ENCODE data around the gene TCF12.
A peak's percentile ranks its signal among the peaks of the same experiment; 100 is the strongest.

TCF12 gene

DNA sequence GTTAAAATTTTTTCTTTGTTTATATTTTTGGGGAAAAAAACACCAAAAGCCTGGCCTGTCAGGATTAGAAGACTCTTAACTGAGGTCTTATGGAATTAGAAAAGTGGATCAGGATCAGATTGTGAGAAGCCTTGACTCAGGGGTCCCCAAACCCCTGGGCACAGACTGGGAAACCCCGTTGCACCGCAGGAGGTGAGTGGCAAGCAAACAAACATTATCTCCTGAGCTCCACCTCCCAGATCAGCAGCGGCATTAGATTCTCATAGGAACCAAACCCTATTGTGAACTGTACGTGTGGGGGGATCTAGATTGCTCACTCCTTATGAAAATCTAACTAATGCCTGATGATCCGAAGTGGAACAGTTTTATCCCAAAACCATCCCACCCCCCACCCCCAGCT is 117.2 kb downstream of the TCF12 start:
- in situ Hi-C loops (cut with HindIII; ENCODE audit: low sequenced_read_pairs), result no loop called here
- TF ChIP-seq, protein P1, sequence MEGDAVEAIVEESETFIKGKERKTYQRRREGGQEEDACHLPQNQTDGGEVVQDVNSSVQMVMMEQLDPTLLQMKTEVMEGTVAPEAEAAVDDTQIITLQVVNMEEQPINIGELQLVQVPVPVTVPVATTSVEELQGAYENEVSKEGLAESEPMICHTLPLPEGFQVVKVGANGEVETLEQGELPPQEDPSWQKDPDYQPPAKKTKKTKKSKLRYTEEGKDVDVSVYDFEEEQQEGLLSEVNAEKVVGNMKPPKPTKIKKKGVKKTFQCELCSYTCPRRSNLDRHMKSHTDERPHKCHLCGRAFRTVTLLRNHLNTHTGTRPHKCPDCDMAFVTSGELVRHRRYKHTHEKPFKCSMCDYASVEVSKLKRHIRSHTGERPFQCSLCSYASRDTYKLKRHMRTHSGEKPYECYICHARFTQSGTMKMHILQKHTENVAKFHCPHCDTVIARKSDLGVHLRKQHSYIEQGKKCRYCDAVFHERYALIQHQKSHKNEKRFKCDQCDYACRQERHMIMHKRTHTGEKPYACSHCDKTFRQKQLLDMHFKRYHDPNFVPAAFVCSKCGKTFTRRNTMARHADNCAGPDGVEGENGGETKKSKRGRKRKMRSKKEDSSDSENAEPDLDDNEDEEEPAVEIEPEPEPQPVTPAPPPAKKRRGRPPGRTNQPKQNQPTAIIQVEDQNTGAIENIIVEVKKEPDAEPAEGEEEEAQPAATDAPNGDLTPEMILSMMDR (IDR thresholded peaks at IDR 0.05; ENCODE audit: low read depth, low read length, missing control alignments), result no peak
- H3K4me3 ChIP-seq (ENCODE audit: low read depth, low read length), result no peak overlapping the region
- DNase-seq (ENCODE audit: low read depth), result no peak

DNA sequence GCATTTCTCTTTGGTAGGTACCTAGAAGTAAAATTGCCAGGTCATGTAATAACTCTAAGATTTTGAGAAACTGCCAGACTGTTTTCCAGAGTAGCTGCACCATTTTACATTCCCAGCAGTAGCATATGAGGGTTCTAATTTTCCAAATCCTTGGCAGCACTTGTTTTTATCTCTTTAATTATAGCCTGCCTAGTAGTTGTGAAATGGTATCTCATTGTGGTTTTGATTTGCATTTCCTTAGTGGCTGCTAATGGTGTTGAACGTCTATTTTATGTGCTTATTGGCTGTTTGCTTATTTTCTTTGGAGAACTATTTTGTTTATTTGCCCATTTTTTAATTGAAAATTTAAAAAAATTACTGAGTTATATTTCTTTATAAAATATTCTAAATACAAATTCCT is 117.9 kb downstream of the TCF12 start:
- no peak overlapping the region for H3K4me3 ChIP-seq (ENCODE audit: low read depth, low read length)
- TF ChIP-seq, protein P1 (IDR thresholded peaks at IDR 0.05; ENCODE audit: low read depth, low read length, missing control alignments), result no peak
- in situ Hi-C loops (cut with HindIII; ENCODE audit: low sequenced_read_pairs), result no loop called here
- DNase-seq (ENCODE audit: low read depth), result no peak

DNA sequence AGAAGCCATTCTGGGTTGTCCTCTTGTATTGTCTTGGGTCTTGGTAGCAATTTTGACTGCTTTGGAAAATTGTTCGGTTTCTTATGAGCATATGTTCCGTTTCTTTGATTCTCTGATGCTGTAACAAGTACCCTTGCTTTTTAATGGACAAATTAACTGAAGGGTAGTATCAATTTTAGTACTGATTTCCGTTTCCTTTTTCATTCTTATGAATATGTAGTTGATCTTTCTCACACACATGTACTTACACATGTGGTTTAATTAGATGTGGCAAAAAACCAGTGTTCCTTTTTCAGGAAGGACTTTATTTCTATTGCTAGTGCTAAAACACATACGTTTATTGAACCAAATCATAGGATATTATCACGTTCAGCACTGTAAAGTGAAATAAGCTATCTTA is 119.1 kb downstream of the TCF12 start:
- DNase-seq (ENCODE audit: low read depth), result no peak
- H3K4me3 ChIP-seq (ENCODE audit: low read depth, low read length), result no peak overlapping the region
- TF ChIP-seq, protein P1 (IDR thresholded peaks at IDR 0.05; ENCODE audit: low read depth, low read length, missing control alignments), result no peak
- in situ Hi-C loops (cut with HindIII; ENCODE audit: low sequenced_read_pairs), result no loop called here

DNA sequence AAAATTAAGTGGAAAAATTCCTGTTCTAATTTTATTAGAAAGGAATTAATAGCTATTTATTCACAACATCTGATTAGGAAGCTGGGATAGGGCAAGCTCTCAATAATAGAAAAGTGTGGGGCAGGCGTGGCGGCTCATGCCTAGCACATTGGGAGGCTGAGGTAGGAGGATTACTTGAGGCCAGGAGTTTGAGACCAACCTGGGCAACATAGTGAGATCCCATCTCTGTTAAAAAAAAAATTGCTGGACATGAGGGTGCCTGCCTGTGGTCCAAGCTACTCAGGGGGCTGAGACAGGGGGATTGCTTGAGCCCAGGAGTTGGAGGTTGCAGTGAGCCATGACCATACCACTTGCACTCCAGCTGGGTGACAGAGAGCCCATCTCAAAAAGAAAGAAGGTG is 119.6 kb downstream of the TCF12 start:
- TF ChIP-seq, protein P1 (IDR thresholded peaks at IDR 0.05; ENCODE audit: low read depth, low read length, missing control alignments), result no peak
- no peak overlapping the region for H3K4me3 ChIP-seq (ENCODE audit: low read depth, low read length)
- DNase-seq (ENCODE audit: low read depth), result no peak
- in situ Hi-C loops (cut with HindIII; ENCODE audit: low sequenced_read_pairs), result no loop called here

DNA sequence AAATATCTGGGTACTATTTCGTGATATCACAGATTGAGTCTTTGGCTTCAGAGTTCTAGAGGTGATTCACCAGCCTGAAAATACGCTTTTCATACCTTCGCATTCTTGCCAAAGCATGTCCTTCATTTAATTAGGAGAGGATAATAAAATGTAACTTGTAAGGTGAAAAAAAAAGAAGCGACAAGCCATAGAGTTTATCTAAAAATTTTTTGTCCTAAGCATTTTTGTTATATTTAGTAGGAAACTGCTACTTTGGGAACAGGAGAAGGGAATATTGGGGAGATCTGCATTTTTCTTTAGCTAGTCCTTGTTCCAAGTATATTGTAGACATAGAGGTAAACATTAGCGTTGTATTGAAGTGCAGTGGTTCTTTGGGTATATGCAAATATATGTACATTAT is 120.1 kb downstream of the TCF12 start:
- H3K4me3 ChIP-seq (ENCODE audit: low read depth, low read length), result no peak overlapping the region
- TF ChIP-seq, protein P1 (IDR thresholded peaks at IDR 0.05; ENCODE audit: low read depth, low read length, missing control alignments), result no peak
- no peak for DNase-seq (ENCODE audit: low read depth)
- in situ Hi-C loops (cut with HindIII; ENCODE audit: low sequenced_read_pairs), result no loop called here

DNA sequence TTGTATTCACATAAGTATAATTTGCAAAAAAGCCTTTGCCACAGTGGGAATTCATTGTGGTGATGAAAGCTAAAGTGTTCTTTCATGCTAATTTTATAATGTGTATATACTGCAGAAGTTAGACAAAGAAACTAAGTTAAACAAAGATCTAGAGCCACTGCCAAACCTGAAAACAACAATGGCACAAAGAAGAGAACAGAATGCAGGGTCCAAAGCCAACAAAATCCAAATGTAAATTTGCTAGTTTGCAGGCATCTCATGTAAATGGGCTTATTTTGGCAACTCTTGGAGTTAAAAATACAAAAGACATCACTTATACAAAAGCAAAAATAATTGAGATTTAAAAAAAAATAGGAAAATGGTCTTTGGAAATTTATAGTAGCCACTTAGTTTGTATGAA is 123.0 kb downstream of the TCF12 start:
- TF ChIP-seq, protein P1 (IDR thresholded peaks at IDR 0.05; ENCODE audit: low read depth, low read length, missing control alignments), result no peak
- in situ Hi-C loops (cut with HindIII; ENCODE audit: low sequenced_read_pairs), result no loop called here
- DNase-seq (ENCODE audit: low read depth), result peak; percentile 66
- no peak overlapping the region for H3K4me3 ChIP-seq (ENCODE audit: low read depth, low read length)

Data from astrocyte of the cerebellum (primary cell).